GM19395 (cell line): ENCODE data around the gene POU1F1.
A peak's percentile ranks its signal among the peaks of the same experiment; 100 is the strongest.
"Not testable (repeated sequence)": the region's sequence is repeated elsewhere in the genome, so short reads cannot be mapped to it uniquely, and the experiment has no call there.

Source experiments
- ATAC-seq: cut with Tn5 transposase; IDR thresholded peaks from one replicate; pipeline ENCODE4 v1.9.1; 2021; ENCODE audit warnings: mild to moderate bottlenecking, moderate library complexity; ENCODE audit not compliant: unreplicated experiment

POU1F1 gene

DNA sequence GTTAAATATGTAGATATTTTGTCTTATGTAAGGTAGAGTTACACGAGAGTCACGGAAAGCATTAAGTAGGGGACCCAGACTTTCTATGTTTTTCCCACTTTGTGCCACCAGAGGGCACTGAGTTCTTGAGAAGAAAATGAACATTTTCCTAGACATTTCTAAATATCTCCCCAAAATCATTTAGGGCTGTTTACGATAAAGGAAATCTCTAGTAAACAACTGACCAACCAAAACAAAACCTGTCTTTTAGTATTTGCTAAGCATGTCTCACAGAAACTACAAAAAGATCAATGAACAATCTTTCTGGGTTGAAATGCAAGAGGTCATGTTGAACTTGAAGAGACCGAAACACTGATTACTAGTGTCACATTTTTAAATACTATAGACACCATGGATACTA is 16.1 kb downstream of the POU1F1 start:
- ATAC-seq = peak; percentile 92

DNA sequence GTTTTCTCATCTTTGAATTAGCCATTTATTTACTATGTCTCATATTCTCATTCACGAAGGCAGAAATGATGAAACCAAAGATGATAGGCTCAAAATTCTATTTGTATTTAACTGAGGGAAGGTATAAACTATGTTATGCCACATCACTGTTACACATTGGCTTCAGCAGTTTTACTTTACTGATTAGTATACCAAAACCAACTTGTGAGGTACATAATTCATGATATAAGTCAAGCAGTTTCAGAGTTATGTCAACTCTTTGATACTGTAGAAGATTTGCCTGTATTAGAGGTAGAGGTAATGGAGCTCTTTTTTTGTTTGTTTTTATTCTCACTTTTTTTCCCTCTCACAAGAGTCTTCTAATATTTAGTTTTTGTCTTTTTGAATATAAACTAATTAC is 26.4 kb downstream of the POU1F1 start:
- ATAC-seq = no peak

GRCh38 chr3:87248831-87249230 is 27.6 kb downstream of the POU1F1 start:
- ATAC-seq = no peak

DNA sequence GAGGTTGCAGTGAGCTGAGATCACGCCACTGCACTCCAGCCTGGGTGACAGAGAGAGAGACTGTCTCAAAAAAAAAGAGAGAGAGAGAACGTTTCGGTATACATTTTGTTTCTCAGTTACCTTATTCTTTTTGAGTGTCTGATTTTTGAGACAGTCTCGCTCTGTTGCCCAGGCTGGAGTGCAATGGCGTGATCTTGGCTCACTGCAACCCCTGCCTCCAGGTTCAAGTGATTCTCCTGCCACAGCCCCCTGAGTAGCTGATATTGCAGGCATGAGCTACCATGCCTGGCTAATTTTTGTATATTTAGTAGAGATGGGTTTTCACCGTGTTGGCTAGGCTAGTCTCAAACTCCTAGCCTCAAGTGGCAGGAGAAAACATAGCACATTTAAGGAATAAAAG is 28.2 kb downstream of the POU1F1 start:
- not testable (repeated sequence) for ATAC-seq

GRCh38 chr3:87247430-87247773 is 29.0 kb downstream of the POU1F1 start:
- ATAC-seq = no peak

DNA sequence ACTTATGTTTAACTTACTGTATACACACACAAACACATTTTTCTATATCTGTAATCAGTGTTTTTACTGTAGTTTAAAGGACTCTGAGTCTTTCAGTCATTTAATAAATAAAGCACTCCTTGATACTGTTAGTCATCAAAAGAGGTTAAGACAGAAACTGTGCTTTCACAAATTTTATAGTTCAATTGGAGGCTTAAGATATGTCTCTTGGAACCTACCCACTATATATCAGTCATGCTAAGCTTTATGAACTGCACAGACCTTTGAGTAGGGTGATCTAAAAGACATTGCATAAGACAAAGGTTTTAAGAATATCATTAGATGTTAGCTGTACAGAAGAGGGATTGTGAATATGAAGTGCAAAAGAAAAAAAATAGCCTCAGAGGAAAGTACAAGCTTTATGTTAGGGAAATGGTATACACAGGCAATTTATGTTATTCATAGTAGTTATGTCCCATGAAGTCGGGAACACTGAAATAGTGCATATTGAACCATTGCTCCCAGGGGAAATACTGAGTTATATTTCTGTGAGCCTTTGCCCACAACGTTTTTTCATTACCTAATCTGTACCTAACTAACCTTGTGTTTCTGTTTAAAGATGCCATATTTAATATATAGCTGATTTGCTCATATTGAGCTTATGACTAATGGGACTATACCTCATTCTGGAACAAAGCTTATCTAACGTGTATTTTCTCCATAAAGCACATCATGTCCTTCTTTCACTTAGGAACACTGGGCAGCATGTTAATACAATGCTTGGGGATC is 29.5 kb downstream of the POU1F1 start:
- ATAC-seq = no peak

DNA sequence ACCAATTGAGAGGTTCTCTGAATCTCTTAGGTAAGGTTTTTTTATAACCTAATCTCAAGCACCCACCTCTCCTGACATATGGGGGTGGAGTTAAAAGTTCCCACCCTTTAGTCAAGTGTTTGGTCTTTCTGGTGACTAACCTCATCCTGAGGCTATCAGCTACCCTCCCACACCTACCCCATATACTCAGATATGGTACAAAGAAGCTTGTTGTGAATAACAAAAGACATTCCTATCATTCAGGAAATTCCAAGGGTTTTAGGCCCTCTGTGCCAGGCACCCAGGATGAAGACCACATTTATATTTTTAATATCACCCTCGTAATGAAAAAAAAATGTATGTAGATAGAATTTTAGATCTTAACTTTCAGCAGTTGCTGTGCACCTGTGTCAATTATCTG is 40.3 kb downstream of the POU1F1 start:
- ATAC-seq = no peak

DNA sequence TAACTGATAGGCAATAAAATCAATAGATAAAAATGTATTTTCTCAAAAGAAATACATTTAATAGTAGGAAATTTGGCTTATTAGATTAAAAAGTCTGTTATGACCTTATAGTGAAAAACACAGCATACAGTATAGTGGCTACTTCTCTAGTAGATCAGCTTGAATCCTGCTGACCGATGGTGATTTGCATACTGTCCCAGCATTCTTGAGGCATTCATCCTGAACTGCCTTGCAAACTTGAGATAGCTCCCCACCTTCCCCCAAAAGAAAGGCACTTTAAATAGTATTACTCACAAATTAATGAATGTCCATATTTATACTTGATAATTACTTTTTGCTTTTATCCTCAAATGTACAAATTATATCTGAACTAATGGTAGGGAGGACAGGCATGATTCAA is 42.6 kb downstream of the POU1F1 start:
- no peak for ATAC-seq

GRCh38 chr3:87229113-87229512 is 47.3 kb downstream of the POU1F1 start:
- no peak for ATAC-seq

GRCh38 chr3:87228316-87228715 is 48.1 kb downstream of the POU1F1 start:
- no peak for ATAC-seq

DNA sequence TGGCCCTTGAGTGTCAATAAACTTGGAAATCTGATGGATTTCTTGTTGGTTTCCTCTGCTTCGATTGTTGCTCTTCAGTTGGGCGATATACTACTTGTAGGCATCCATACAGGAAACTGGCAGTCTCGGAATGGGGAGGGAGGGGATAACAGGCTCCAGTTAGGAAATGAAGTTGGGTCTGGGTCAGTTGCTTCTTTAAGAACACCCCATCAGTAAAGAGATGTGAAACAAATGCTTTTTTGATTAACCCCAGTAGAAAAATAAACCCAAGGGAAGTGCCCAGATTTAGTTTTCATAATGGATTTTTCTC is 48.6 kb downstream of the POU1F1 start:
- peak; percentile 5 for ATAC-seq

GRCh38 chr3:87227104-87227834 is 49.1 kb downstream of the POU1F1 start, which contains the start of gene CHMP2B:
CHMP2B (plus strand) TSS chr3:87227309; CDS start chr3:87227523, 214 bp downstream.
- peak; percentile 97 for ATAC-seq

DNA sequence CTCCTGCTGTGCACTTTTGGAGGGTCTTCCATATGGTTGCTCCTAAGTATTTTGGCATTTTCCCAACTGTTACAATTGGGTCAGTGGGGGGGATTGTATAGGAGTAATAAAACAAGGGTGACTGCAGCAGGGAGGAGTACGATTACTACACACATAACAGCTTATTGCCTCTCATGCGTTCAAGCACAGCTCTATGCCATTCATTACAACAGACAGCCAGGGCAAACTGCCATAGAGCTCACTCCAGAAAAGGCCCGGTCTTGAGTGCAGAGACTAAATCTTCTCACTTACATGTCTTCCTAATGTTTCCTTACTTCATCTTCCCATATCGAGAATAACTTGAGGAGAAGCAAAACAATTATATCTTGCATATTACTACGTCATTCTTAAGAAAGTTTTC is 50.7 kb downstream of the POU1F1 start:
- ATAC-seq = no peak

- no peak for ATAC-seq
Observed at GRCh38 chr3:87219611-87220010, 56.8 kb downstream of the POU1F1 start.

DNA sequence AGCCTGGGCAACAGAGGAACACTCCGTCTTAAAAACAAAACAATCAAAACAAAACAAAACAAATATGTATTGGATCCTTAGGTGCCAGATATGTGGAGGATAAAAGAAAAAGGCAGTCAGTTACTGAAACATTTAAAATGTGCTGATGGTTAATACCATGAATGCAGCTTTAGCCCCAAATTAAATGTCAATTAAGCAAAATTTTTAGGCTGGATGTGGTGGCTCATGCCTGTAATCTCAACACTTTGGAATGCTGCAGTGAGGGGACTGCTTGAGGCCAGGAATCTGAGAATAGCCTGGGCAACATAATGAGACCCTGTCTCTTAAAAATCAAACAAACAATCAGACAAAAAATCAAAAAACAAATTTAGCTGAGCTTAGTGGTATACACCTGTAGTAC is 57.8 kb downstream of the POU1F1 start:
- ATAC-seq = no peak
